ENCODE measurements around the gene IZUMO4. TPM values are rescaled to one million over a fixed set of nuclear protein-coding genes. Genes with fewer than 3 reads are reported as not detected.

The IZUMO4 gene
- total and polyA plus RNA-seq, 4 donors = 5.0 to 9.8 (median 7.3) TPM

GRCh38 chr19:2112516-2113320 lies 16.0 kb downstream of the IZUMO4 start:
- no peaks in the 10 kb centered on the region for H3K27me3 ChIP-seq (ENCODE audit: control insufficient read depth in 3 of 3, insufficient read depth in 3 of 3, low read length in 2 of 3)
- H3K27ac ChIP-seq (ENCODE audit: low read depth in 1 of 2, low read length in 1 of 2) = no peak overlapping the region
- 87 to 91% methylated on average over 23 of the region's 23 CpGs for WGBS, 2 donors
- no peak for DNase-seq
- TF ChIP-seq, protein P1, sequence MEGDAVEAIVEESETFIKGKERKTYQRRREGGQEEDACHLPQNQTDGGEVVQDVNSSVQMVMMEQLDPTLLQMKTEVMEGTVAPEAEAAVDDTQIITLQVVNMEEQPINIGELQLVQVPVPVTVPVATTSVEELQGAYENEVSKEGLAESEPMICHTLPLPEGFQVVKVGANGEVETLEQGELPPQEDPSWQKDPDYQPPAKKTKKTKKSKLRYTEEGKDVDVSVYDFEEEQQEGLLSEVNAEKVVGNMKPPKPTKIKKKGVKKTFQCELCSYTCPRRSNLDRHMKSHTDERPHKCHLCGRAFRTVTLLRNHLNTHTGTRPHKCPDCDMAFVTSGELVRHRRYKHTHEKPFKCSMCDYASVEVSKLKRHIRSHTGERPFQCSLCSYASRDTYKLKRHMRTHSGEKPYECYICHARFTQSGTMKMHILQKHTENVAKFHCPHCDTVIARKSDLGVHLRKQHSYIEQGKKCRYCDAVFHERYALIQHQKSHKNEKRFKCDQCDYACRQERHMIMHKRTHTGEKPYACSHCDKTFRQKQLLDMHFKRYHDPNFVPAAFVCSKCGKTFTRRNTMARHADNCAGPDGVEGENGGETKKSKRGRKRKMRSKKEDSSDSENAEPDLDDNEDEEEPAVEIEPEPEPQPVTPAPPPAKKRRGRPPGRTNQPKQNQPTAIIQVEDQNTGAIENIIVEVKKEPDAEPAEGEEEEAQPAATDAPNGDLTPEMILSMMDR (IDR thresholded peaks at IDR 0.05; ENCODE audit: control extremely low read depth, extremely low read depth) = no peak
- ATAC-seq (ENCODE audit: insufficient read depth, low FRiP score) = no peak
- no peak overlapping the region for H3K9ac ChIP-seq (ENCODE audit: insufficient read depth in 1 of 2, low read length in 2 of 2)
- no peaks in the 10 kb centered on the region for H3K4me1 ChIP-seq (ENCODE audit: control insufficient read depth in 5 of 5, insufficient read depth in 5 of 5, low read length in 5 of 5)
- H3K9me3 ChIP-seq (ENCODE audit: control insufficient read depth in 4 of 4, insufficient read depth in 3 of 4, low read length in 3 of 4) = no peaks in the 10 kb centered on the region
- H3K4me3 ChIP-seq = no peak overlapping the region
- H3K36me3 ChIP-seq (ENCODE audit: control insufficient read depth in 4 of 4, insufficient read depth in 4 of 4, low read length in 4 of 4) = peaks cover 16 to 96% (median 42%) of the 10 kb centered on the region in 4 donors

GRCh38 chr19:2113439-2114211 lies 16.9 kb downstream of the IZUMO4 start:
- Histone ChIP-seq H3K27ac (ENCODE audit: low read depth in 1 of 2, low read length in 1 of 2) (no peak overlapping the region), H3K4me3 (no peak overlapping the region), H3K27me3 (ENCODE audit: control insufficient read depth in 3 of 3, insufficient read depth in 3 of 3, low read length in 2 of 3) (no peaks in the 10 kb centered on the region), H3K9ac (ENCODE audit: insufficient read depth in 1 of 2, low read length in 2 of 2) (no peak overlapping the region), H3K9me3 (ENCODE audit: control insufficient read depth in 4 of 4, insufficient read depth in 3 of 4, low read length in 3 of 4) (no peaks in the 10 kb centered on the region), H3K36me3 (ENCODE audit: control insufficient read depth in 4 of 4, insufficient read depth in 4 of 4, low read length in 4 of 4) (peaks cover 17 to 98% (median 38%) of the 10 kb centered on the region in 4 donors), H3K4me1 (ENCODE audit: control insufficient read depth in 5 of 5, insufficient read depth in 5 of 5, low read length in 5 of 5) (no peaks in the 10 kb centered on the region)
- TF ChIP-seq, protein P1 (IDR thresholded peaks at IDR 0.05; ENCODE audit: control extremely low read depth, extremely low read depth) = no peak
- WGBS, 2 donors = 94 to 96% methylated on average over 24 of the region's 24 CpGs
- no peak for DNase-seq
- ATAC-seq (ENCODE audit: insufficient read depth, low FRiP score) = no peak

DNA sequence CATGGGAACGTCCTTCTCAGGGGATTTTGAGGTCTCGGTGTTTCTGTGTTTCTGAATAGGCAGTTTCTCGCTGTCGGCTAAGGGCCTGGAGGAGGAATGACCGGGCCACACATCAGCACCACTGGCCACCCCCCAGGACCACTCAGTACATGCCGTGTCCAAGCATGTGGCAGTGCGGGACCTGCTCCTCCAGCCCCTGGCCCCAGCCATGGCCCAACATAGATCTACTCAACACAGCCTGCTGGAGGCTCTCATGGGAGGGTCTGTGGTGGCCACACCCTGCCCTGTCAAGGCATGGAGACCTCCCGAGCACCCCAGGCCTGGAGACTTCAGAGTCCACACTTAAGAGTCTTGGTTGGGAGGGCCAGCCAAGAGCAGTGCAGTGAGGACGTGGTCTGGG lies 17.5 kb downstream of the IZUMO4 start:
- H3K9me3 ChIP-seq (ENCODE audit: control insufficient read depth in 4 of 4, insufficient read depth in 3 of 4, low read length in 3 of 4) = no peaks in the 10 kb centered on the region
- peaks cover 19 to 97% (median 39%) of the 10 kb centered on the region in 4 donors for H3K36me3 ChIP-seq (ENCODE audit: control insufficient read depth in 4 of 4, insufficient read depth in 4 of 4, low read length in 4 of 4)
- no peak overlapping the region for H3K27ac ChIP-seq (ENCODE audit: low read depth in 1 of 2, low read length in 1 of 2)
- DNase-seq (no peak), ATAC-seq (ENCODE audit: insufficient read depth, low FRiP score) (no peak)
- 93 to 96% methylated on average over 9 of the region's 9 CpGs for WGBS, 2 donors
- H3K4me3 ChIP-seq = no peak overlapping the region
- TF ChIP-seq, protein P1 (IDR thresholded peaks at IDR 0.05; ENCODE audit: control extremely low read depth, extremely low read depth) = no peak
- H3K27me3 ChIP-seq (ENCODE audit: control insufficient read depth in 3 of 3, insufficient read depth in 3 of 3, low read length in 2 of 3) = no peaks in the 10 kb centered on the region
- no peaks in the 10 kb centered on the region for H3K4me1 ChIP-seq (ENCODE audit: control insufficient read depth in 5 of 5, insufficient read depth in 5 of 5, low read length in 5 of 5)
- H3K9ac ChIP-seq (ENCODE audit: insufficient read depth in 1 of 2, low read length in 2 of 2) = no peak overlapping the region
